Neural cell (in vitro differentiated cells): ENCODE measurements around the gene AMDHD2.
"Not testable (repeated sequence)": the region's sequence is repeated elsewhere in the genome, so short reads cannot be mapped to it uniquely, and the experiment has no call there.

Source experiments
- EZH2 ChIP-seq: fragments of 200-600, 300-800 bp; shearing (Covaris generic), sonication (generic); IDR thresholded peaks from 2 replicates; pipeline ENCODE4 v1.6.1; 2014; ENCODE audit warnings: antibody characterized with exemption, low read length, borderline replicate concordance, mild to moderate bottlenecking; ENCODE audit not compliant: insufficient read depth, poor library complexity, severe bottlenecking
- TAF1 ChIP-seq: IDR thresholded peaks from 2 replicates; pipeline ENCODE4 v1.6.1; 2012; ENCODE audit warnings: low read depth
- TF ChIP-seq, protein P1 (sequence below): fragments of 450-650 bp; IDR thresholded peaks from 2 replicates; pipeline ENCODE4 v1.5.1; 2014; ENCODE audit warnings: antibody characterized with exemption, mild to moderate bottlenecking, moderate library complexity; ENCODE audit not compliant: poor library complexity, severe bottlenecking

DNA sequence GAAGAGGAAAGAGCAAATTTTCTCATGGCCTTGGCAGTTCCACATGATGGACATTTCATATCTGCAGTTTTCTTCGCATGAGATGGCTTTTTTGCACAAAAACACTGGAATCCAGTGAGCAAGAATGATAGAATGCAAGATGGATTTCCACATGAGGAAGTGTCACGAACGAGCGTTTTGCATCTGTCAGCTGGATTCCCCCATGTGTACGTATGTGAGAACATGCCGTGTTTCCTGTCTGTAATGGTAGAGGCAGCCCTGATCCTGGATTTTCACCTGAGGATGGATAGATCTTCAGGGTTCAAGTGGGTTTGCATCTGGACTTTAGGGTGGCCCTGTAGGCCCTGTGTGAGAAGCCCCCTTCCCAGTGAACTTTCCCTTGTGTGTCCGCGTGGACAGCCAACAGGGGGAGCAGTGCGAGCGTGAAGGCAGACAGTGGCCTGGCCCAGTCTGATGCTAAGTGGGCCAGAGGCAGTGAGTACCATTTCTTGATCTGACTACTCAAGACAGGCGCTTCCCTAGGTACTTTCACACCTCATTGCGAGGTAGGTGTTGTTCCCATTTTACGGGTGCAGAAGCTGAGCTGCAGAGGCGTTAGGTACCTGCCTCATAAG is 19.8 kb downstream of the AMDHD2 start:
- TF ChIP-seq EZH2, TAF1: not testable (repeated sequence)
- TF ChIP-seq, protein P1, sequence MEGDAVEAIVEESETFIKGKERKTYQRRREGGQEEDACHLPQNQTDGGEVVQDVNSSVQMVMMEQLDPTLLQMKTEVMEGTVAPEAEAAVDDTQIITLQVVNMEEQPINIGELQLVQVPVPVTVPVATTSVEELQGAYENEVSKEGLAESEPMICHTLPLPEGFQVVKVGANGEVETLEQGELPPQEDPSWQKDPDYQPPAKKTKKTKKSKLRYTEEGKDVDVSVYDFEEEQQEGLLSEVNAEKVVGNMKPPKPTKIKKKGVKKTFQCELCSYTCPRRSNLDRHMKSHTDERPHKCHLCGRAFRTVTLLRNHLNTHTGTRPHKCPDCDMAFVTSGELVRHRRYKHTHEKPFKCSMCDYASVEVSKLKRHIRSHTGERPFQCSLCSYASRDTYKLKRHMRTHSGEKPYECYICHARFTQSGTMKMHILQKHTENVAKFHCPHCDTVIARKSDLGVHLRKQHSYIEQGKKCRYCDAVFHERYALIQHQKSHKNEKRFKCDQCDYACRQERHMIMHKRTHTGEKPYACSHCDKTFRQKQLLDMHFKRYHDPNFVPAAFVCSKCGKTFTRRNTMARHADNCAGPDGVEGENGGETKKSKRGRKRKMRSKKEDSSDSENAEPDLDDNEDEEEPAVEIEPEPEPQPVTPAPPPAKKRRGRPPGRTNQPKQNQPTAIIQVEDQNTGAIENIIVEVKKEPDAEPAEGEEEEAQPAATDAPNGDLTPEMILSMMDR: peak; percentile 36
